ENCODE data around the gene CHPF2.

The CHPF2 gene

GRCh38 chr7:151232091-151232916 lies at the start of gene CHPF2:
CHPF2 (plus strand) TSS chr7:151232483; CDS start chr7:151234012, 1,529 bp downstream.
- DNase-seq (ENCODE audit: low spot score): peak; percentile 97

GRCh38 chr7:151185762-151186639 lies 46.3 kb upstream of the CHPF2 start:
- no peak for DNase-seq (ENCODE audit: low spot score)

GRCh38 chr7:151186640-151187408 lies 45.5 kb upstream of the CHPF2 start, which contains the start of gene ASB10:
ASB10 (minus strand) TSS chr7:151187250; CDS start chr7:151187130, 120 bp downstream.
- DNase-seq (ENCODE audit: low spot score): no peak

- no peak for DNase-seq (ENCODE audit: low spot score)
These were observed 44.7 kb upstream of the CHPF2 start for GRCh38 chr7:151187409-151188251.

GRCh38 chr7:151188252-151188542 lies 44.1 kb upstream of the CHPF2 start:
- DNase-seq (ENCODE audit: low spot score): no peak

GRCh38 chr7:151189038-151189437 lies 43.2 kb upstream of the CHPF2 start:
- DNase-seq (ENCODE audit: low spot score): no peak

- no peak for DNase-seq (ENCODE audit: low spot score)
These were observed 40.7 kb upstream of the CHPF2 start for GRCh38 chr7:151191544-151191943.

GRCh38 chr7:151192002-151192539 lies 40.2 kb upstream of the CHPF2 start:
- DNase-seq (ENCODE audit: low spot score): no peak

- no peak for DNase-seq (ENCODE audit: low spot score)
These were observed 38.9 kb upstream of the CHPF2 start for GRCh38 chr7:151193203-151193978.

- no peak for DNase-seq (ENCODE audit: low spot score)
These were observed 38.1 kb upstream of the CHPF2 start for GRCh38 chr7:151194188-151194587.

GRCh38 chr7:151195616-151196450 lies 36.5 kb upstream of the CHPF2 start:
- DNase-seq (ENCODE audit: low spot score): no peak

- DNase-seq (ENCODE audit: low spot score): no peak
These were observed 34.4 kb upstream of the CHPF2 start for GRCh38 chr7:151197932-151198331.

- DNase-seq (ENCODE audit: low spot score): no peak
These were observed 33.1 kb upstream of the CHPF2 start for GRCh38 chr7:151198945-151199848.

- DNase-seq (ENCODE audit: low spot score): no peak
These were observed 30.9 kb upstream of the CHPF2 start for GRCh38 chr7:151201344-151201743.

GRCh38 chr7:151201751-151202150 lies 30.5 kb upstream of the CHPF2 start:
- DNase-seq (ENCODE audit: low spot score): no peak

- no peak for DNase-seq (ENCODE audit: low spot score)
These were observed 29.4 kb upstream of the CHPF2 start for GRCh38 chr7:151202836-151203235.

- DNase-seq (ENCODE audit: low spot score): no peak
These were observed 27.8 kb upstream of the CHPF2 start for GRCh38 chr7:151204383-151205032.

- no peak for DNase-seq (ENCODE audit: low spot score)
These were observed 26.6 kb upstream of the CHPF2 start for GRCh38 chr7:151205730-151206129.

All from GM03348 (cell line).